Nephron progenitor cell (in vitro differentiated cells): ENCODE results near the gene RAMP1.

Experiments
- DNase-seq: peaks from one replicate; pipeline ENCODE4 v3.0.0; 2021
- H3K27ac Mint-ChIP-seq: 2 replicates; pipeline ENCODE4 v1.8.0; 2021; ENCODE audit warnings: mild to moderate bottlenecking, moderate library complexity, mixed read lengths
- H3K27me3 Mint-ChIP-seq: 2 replicates; pipeline ENCODE4 v1.8.0; 2021; ENCODE audit warnings: mild to moderate bottlenecking, low read depth, mixed read lengths; ENCODE audit not compliant: poor library complexity
- H3K36me3 Mint-ChIP-seq: 2 replicates; pipeline ENCODE4 v1.8.0; 2021; ENCODE audit warnings: low read depth, mixed read lengths
- H3K4me1 Mint-ChIP-seq: 2 replicates; pipeline ENCODE4 v1.8.0; 2021; ENCODE audit warnings: mixed read lengths
- H3K4me3 Mint-ChIP-seq: 2 replicates; pipeline ENCODE4 v1.8.0; 2021; ENCODE audit warnings: mild to moderate bottlenecking, moderate library complexity, mixed read lengths
- H3K9me3 Mint-ChIP-seq: 2 replicates; pipeline ENCODE4 v1.8.0; 2021; ENCODE audit warnings: mild to moderate bottlenecking, moderate library complexity, mixed read lengths
- TF ChIP-seq, protein P1 (sequence below): fragments of 200-600 bp; sonication (generic); IDR thresholded peaks from 2 replicates; pipeline ENCODE4 v1.5.0; 2021; ENCODE audit warnings: antibody characterized with exemption

Gene RAMP1

DNA sequence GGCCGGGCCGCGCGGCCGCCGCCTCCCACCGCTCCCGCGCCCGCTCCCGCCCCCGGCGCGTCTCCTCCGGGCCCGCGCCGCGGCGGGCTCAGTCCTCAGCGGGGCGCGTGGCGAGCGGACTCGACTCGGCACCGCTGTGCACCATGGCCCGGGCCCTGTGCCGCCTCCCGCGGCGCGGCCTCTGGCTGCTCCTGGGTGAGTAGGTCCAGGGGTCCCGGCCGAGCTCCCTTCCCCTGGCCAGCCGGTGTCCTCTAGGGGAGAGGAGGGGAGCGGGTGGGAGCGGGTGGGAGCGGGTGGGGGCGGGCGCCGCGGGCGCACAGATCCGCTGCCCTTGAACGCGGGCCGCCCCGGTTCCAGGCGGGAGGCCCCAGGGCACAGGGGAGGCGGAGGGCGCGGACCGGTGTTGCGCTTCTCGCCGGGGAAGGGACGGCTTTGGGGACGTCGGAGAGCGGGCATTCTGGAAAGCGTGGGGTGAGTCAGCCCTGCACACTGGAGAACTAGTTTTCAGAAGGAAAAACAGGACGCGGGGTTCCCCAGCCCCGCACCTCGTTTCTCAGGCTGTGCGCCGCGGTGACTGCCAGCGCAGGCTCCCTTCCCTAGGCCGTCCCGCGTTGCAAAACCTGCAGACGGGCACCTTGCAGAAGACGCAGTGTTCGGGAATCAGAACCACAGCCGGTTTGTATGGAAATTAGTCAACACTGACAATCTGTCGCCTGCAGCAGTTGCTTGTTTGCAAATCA lies at the start of gene RAMP1:
TSS of gene RAMP1 (plus strand) at position 91 of the 740 bp plus-strand sequence. CDS start at position 144, 53 bp downstream.
- TF ChIP-seq, protein P1, sequence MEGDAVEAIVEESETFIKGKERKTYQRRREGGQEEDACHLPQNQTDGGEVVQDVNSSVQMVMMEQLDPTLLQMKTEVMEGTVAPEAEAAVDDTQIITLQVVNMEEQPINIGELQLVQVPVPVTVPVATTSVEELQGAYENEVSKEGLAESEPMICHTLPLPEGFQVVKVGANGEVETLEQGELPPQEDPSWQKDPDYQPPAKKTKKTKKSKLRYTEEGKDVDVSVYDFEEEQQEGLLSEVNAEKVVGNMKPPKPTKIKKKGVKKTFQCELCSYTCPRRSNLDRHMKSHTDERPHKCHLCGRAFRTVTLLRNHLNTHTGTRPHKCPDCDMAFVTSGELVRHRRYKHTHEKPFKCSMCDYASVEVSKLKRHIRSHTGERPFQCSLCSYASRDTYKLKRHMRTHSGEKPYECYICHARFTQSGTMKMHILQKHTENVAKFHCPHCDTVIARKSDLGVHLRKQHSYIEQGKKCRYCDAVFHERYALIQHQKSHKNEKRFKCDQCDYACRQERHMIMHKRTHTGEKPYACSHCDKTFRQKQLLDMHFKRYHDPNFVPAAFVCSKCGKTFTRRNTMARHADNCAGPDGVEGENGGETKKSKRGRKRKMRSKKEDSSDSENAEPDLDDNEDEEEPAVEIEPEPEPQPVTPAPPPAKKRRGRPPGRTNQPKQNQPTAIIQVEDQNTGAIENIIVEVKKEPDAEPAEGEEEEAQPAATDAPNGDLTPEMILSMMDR = no peak
- Mint-ChIP-seq H3K36me3 (no peaks in the 10 kb centered on the region), H3K9me3 (no peaks in the 10 kb centered on the region), H3K4me1 (peaks cover 34% of the 10 kb centered on the region), H3K27me3 (peaks cover 53% of the 10 kb centered on the region), H3K27ac (no peak within 1 kb of the TSS), H3K4me3 (peak within 1 kb of the TSS; percentile 83)
- DNase-seq = peak; percentile 61

DNA sequence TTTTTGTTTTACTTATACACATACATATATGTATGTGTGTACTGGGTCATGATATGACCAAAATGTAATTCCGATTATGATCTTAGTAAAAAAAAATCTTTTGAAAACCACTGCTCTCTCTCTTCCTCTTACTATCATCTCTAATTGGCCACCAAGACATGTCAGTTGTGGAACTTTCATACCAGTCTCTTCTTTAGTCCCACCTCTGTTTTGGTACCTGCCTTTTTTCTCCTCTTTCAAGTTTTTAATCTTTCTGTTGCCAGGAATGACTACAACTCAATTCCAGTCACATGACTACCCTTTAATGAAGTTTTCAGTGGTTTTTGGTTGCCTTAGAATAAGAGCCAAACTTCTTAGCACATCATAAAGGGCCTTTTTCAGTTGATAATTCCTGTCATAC lies 43.8 kb upstream of the RAMP1 start:
- Mint-ChIP-seq H3K27ac (no peak overlapping the region), H3K9me3 (no peaks in the 10 kb centered on the region), H3K36me3 (no peaks in the 10 kb centered on the region), H3K27me3 (peaks cover 14% of the 10 kb centered on the region), H3K4me1 (no peaks in the 10 kb centered on the region), H3K4me3 (no peak overlapping the region)
- DNase-seq = no peak
- TF ChIP-seq, protein P1 = no peak

DNA sequence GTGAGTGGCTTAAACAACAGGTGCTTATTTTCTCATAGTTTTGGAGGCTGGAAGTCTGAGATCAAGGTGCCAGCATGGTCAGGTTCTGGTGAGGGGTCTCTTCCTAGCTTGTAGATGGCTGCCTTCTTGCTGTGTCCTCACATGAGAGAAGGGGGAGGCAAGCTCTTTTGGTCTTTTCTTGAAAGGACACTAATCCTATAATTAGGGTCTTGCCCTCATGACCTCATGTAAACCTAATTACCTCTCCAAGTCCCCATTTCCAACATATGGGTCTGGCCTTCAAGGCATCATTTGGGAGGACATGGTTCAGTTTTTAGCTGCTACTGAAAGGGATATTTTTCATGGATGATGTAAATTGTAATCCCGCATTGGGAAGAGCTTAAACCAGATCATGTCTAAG lies 42.9 kb upstream of the RAMP1 start:
- TF ChIP-seq, protein P1 = no peak
- DNase-seq = no peak
- Mint-ChIP-seq H3K4me1 (no peaks in the 10 kb centered on the region), H3K4me3 (no peak overlapping the region), H3K27me3 (peaks cover 14% of the 10 kb centered on the region), H3K9me3 (no peaks in the 10 kb centered on the region), H3K27ac (no peak overlapping the region), H3K36me3 (no peaks in the 10 kb centered on the region)

DNA sequence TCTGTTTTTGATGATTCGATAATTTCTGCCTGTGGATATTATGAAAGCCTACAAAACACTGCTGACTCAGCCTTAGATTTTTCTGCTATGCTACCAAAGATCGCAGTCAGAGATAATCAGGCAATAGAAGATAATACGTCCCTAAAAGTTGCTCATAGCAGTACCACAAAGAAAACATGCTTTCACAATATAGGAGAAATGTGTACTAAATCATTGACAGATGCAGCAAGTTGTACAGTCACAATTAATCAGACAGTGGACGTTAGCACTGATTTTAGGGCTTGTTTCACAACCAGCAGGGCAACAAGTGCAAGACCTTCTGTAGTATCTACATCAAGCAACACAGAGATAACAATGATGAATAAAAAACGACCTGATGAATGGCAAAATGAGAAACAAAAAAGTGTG lies 41.4 kb upstream of the RAMP1 start:
- Mint-ChIP-seq H3K27me3 (peaks cover 14% of the 10 kb centered on the region), H3K36me3 (no peaks in the 10 kb centered on the region), H3K4me1 (no peaks in the 10 kb centered on the region), H3K9me3 (no peaks in the 10 kb centered on the region), H3K4me3 (no peak overlapping the region), H3K27ac (no peak overlapping the region)
- no peak for DNase-seq
- TF ChIP-seq, protein P1 = no peak

DNA sequence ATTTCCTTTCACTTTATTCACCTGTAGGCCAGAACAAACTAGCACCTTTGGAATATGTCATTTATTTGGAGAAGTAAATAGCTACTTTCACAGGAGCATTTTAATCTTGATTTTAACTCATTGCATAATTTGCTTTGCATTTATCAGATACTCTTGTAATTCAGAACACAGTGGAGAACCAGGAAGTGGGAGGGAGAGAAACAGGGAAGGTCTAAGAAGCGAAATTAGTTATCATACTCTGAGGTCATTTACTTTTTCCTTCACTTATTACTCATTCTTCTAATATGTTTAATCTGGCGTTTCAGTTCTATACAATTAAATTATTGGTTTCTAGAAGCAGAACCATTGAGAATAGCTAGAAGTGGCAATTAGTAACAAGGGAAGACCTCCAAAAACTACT lies 40.2 kb upstream of the RAMP1 start:
- H3K4me3 Mint-ChIP-seq = no peak overlapping the region
- no peaks in the 10 kb centered on the region for H3K36me3 Mint-ChIP-seq
- TF ChIP-seq, protein P1 = no peak
- no peak overlapping the region for H3K27ac Mint-ChIP-seq
- DNase-seq = no peak
- no peaks in the 10 kb centered on the region for H3K4me1 Mint-ChIP-seq
- H3K9me3 Mint-ChIP-seq = no peaks in the 10 kb centered on the region
- peaks cover 10% of the 10 kb centered on the region for H3K27me3 Mint-ChIP-seq

DNA sequence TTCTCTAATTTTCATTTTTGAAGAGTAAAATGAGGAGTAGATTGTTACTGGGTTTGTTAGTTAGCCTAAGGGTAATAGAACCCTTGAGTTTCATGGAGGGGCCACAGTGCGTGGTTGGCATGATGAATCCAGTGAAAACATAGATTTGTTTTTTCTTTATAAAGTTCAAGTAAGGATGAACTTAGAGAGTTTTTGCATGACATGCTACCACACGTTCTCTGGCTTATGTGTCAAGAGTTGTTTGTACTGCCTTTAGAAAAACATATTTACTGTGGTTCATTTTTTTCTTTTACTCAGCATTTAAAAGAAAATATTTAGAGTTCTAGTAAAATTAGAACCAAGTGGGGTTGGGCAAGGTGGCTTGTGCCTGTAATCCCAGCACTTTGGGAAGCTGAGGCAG lies 39.0 kb upstream of the RAMP1 start:
- no peaks in the 10 kb centered on the region for H3K9me3 Mint-ChIP-seq
- H3K27ac Mint-ChIP-seq = no peak overlapping the region
- no peaks in the 10 kb centered on the region for H3K36me3 Mint-ChIP-seq
- TF ChIP-seq, protein P1 = no peak
- no peak overlapping the region for H3K4me3 Mint-ChIP-seq
- peaks cover 11% of the 10 kb centered on the region for H3K27me3 Mint-ChIP-seq
- no peak for DNase-seq
- no peaks in the 10 kb centered on the region for H3K4me1 Mint-ChIP-seq
